ENCODE measurements around the gene LCN9. TPM values are rescaled to one million over a fixed set of nuclear protein-coding genes. Genes with fewer than 3 reads are reported as not detected.

Gene LCN9
- total and polyA plus RNA-seq, 4 donors: not detected

- no peak overlapping the region for H3K9ac ChIP-seq (ENCODE audit: low read depth in 1 of 2, low read length in 2 of 2)
- H3K27me3 ChIP-seq (ENCODE audit: control insufficient read depth in 4 of 4, insufficient read depth in 4 of 4, low read length in 3 of 4): no peaks in the 10 kb centered on the region
- WGBS: 73% methylated on average over 17 of the region's 17 CpGs
- H3K9me3 ChIP-seq (ENCODE audit: control insufficient read depth in 4 of 4, low read length in 3 of 4): no peaks in the 10 kb centered on the region
- H3K4me3 ChIP-seq (ENCODE audit: low read depth in 1 of 3, low read length in 3 of 3): no peak overlapping the region
- DNase-seq (ENCODE audit: low spot score): no peak
- no peaks in the 10 kb centered on the region for H3K4me1 ChIP-seq (ENCODE audit: control insufficient read depth in 4 of 4, insufficient read depth in 4 of 4, low read length in 3 of 4)
- H3K36me3 ChIP-seq (ENCODE audit: control insufficient read depth in 4 of 4, insufficient read depth in 3 of 4, low read depth in 1 of 4, low read length in 3 of 4): no peaks in the 10 kb centered on the region
- no peak overlapping the region for H3K27ac ChIP-seq (ENCODE audit: low read depth in 1 of 2, low read length in 2 of 2)
- TF ChIP-seq RAD21 (IDR thresholded peaks at IDR 0.05): no peak
- TF ChIP-seq, protein P1, sequence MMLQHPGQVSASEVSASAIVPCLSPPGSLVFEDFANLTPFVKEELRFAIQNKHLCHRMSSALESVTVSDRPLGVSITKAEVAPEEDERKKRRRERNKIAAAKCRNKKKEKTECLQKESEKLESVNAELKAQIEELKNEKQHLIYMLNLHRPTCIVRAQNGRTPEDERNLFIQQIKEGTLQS (IDR thresholded peaks at IDR 0.05): no peak
- no peak for TF ChIP-seq NR2F2 (IDR thresholded peaks at IDR 0.05)
- no peak for TF ChIP-seq SP1 (IDR thresholded peaks at IDR 0.05)
- no peak for TF ChIP-seq GABPA (IDR thresholded peaks at IDR 0.05 in 1 of 2, conservative IDR thresholded peaks at IDR 0.05 in 1 of 2)
- TF ChIP-seq, protein P2, sequence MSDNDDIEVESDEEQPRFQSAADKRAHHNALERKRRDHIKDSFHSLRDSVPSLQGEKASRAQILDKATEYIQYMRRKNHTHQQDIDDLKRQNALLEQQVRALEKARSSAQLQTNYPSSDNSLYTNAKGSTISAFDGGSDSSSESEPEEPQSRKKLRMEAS (IDR thresholded peaks at IDR 0.05): no peak
- TF ChIP-seq RXRA (IDR thresholded peaks at IDR 0.05): no peak
- TF ChIP-seq, protein P3, sequence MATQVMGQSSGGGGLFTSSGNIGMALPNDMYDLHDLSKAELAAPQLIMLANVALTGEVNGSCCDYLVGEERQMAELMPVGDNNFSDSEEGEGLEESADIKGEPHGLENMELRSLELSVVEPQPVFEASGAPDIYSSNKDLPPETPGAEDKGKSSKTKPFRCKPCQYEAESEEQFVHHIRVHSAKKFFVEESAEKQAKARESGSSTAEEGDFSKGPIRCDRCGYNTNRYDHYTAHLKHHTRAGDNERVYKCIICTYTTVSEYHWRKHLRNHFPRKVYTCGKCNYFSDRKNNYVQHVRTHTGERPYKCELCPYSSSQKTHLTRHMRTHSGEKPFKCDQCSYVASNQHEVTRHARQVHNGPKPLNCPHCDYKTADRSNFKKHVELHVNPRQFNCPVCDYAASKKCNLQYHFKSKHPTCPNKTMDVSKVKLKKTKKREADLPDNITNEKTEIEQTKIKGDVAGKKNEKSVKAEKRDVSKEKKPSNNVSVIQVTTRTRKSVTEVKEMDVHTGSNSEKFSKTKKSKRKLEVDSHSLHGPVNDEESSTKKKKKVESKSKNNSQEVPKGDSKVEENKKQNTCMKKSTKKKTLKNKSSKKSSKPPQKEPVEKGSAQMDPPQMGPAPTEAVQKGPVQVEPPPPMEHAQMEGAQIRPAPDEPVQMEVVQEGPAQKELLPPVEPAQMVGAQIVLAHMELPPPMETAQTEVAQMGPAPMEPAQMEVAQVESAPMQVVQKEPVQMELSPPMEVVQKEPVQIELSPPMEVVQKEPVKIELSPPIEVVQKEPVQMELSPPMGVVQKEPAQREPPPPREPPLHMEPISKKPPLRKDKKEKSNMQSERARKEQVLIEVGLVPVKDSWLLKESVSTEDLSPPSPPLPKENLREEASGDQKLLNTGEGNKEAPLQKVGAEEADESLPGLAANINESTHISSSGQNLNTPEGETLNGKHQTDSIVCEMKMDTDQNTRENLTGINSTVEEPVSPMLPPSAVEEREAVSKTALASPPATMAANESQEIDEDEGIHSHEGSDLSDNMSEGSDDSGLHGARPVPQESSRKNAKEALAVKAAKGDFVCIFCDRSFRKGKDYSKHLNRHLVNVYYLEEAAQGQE (IDR thresholded peaks at IDR 0.05): no peak
- no peak for TF ChIP-seq ZBTB33 (IDR thresholded peaks at IDR 0.05)
- TF ChIP-seq YY1 (IDR thresholded peaks at IDR 0.05): no peak
- TF ChIP-seq FOXA1 (IDR thresholded peaks at IDR 0.05): no peak
- no peak for TF ChIP-seq EGR1 (IDR thresholded peaks at IDR 0.05; ENCODE audit: low read depth in 2 of 2)
- no peak for TF ChIP-seq JUND (IDR thresholded peaks at IDR 0.05)
These were observed 21.6 kb downstream of the LCN9 start for GRCh38 chr9:135684691-135685090.

GRCh38 chr9:135687216-135687615 is 24.1 kb downstream of the LCN9 start:
- Histone ChIP-seq H3K36me3 (ENCODE audit: control insufficient read depth in 4 of 4, insufficient read depth in 3 of 4, low read depth in 1 of 4, low read length in 3 of 4) (no peaks in the 10 kb centered on the region), H3K4me3 (ENCODE audit: low read depth in 1 of 3, low read length in 3 of 3) (no peak overlapping the region), H3K4me1 (ENCODE audit: control insufficient read depth in 4 of 4, insufficient read depth in 4 of 4, low read length in 3 of 4) (no peaks in the 10 kb centered on the region), H3K27ac (ENCODE audit: low read depth in 1 of 2, low read length in 2 of 2) (no peak overlapping the region), H3K9ac (ENCODE audit: low read depth in 1 of 2, low read length in 2 of 2) (no peak overlapping the region), H3K9me3 (ENCODE audit: control insufficient read depth in 4 of 4, low read length in 3 of 4) (no peaks in the 10 kb centered on the region), H3K27me3 (ENCODE audit: control insufficient read depth in 4 of 4, insufficient read depth in 4 of 4, low read length in 3 of 4) (peaks cover 0 to 2% (median 0%) of the 10 kb centered on the region in 4 donors)
- DNase-seq (ENCODE audit: low spot score): no peak
- WGBS: 87% methylated on average over 15 of the region's 15 CpGs
- TF ChIP-seq JUND (IDR thresholded peaks at IDR 0.05) (no peak), EGR1 (IDR thresholded peaks at IDR 0.05; ENCODE audit: low read depth in 2 of 2) (no peak), NR2F2 (IDR thresholded peaks at IDR 0.05) (no peak), HNF4G (IDR thresholded peaks at IDR 0.05) (no peak), HNF4A (conservative IDR thresholded peaks at IDR 0.05) (no peak), SP1 (IDR thresholded peaks at IDR 0.05) (no peak), RAD21 (IDR thresholded peaks at IDR 0.05) (no peak), ZBTB33 (IDR thresholded peaks at IDR 0.05) (no peak), FOXA2 (IDR thresholded peaks at IDR 0.05) (no peak), RXRA (IDR thresholded peaks at IDR 0.05) (no peak)
- TF ChIP-seq, protein P3 (IDR thresholded peaks at IDR 0.05): no peak
- TF ChIP-seq, protein P4, sequence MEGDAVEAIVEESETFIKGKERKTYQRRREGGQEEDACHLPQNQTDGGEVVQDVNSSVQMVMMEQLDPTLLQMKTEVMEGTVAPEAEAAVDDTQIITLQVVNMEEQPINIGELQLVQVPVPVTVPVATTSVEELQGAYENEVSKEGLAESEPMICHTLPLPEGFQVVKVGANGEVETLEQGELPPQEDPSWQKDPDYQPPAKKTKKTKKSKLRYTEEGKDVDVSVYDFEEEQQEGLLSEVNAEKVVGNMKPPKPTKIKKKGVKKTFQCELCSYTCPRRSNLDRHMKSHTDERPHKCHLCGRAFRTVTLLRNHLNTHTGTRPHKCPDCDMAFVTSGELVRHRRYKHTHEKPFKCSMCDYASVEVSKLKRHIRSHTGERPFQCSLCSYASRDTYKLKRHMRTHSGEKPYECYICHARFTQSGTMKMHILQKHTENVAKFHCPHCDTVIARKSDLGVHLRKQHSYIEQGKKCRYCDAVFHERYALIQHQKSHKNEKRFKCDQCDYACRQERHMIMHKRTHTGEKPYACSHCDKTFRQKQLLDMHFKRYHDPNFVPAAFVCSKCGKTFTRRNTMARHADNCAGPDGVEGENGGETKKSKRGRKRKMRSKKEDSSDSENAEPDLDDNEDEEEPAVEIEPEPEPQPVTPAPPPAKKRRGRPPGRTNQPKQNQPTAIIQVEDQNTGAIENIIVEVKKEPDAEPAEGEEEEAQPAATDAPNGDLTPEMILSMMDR (IDR thresholded peaks at IDR 0.05; ENCODE audit: low read depth, low read length, missing input control): no peak
- TF ChIP-seq, protein P1 (IDR thresholded peaks at IDR 0.05): no peak
- TF ChIP-seq, protein P2 (IDR thresholded peaks at IDR 0.05): no peak

Measured in liver (tissue), 9 donors.